Measurements from ENCODE around the gene RNF222. TPM values are rescaled to one million over a fixed set of nuclear protein-coding genes. Genes with fewer than 3 reads are reported as not detected.

Gene RNF222
- total RNA-seq, 1 experiment from 2014 or later = 0.09 TPM

DNA sequence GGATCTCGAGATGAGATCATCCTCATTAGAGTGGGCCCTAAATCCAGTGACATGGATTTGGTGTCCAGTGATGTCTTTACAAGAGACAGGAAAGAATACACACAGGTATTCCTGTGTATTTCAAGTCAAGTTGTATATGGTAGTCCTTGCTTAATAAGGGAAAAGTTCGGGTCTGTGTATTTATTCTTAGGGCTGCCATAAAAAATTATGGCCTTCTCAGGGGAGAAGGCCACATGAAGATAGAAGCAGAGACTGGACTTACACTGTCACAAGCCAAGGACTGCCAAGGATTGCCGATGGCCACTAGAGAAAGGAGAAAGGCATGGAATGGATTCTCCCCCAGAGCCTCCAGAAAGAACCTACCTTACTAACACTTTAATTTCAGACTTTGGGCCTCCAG lies 29.4 kb downstream of the RNF222 start:
- Histone ChIP-seq H2BK5ac (ENCODE audit: insufficient read length, low read length) (no peak overlapping the region), H3K79me2 (ENCODE audit: insufficient read depth, low read length) (no peaks in the 10 kb centered on the region), H3K14ac (ENCODE audit: insufficient read depth, low read length) (no peak overlapping the region), H3T11ph (ENCODE audit: low read length) (no peak overlapping the region), H3K18ac (ENCODE audit: insufficient read length, low read depth, low read length) (no peak overlapping the region), H3K23me2 (ENCODE audit: insufficient read length, low read depth, low read length, poor library complexity, severe bottlenecking) (no peaks in the 10 kb centered on the region), H2BK12ac (ENCODE audit: insufficient read length, low read depth, low read length) (no peak overlapping the region), H2BK15ac (ENCODE audit: low read depth, low read length) (no peak overlapping the region), H3K56ac (ENCODE audit: insufficient read length, low read depth, low read length) (no peak overlapping the region), H3K9me3 (ENCODE audit: control insufficient read depth, low read depth, low read length) (no peaks in the 10 kb centered on the region), H3K9ac (ENCODE audit: extremely low read depth, insufficient read length, low read length) (no peak overlapping the region), H2AK5ac (ENCODE audit: insufficient read length, low read length) (no peak overlapping the region), H2BK20ac (ENCODE audit: low read depth, low read length, poor library complexity, severe bottlenecking) (no peak overlapping the region), H4K91ac (ENCODE audit: insufficient read length, low read depth, low read length) (no peak overlapping the region), H3K27ac (ENCODE audit: insufficient read length, low read depth, low read length) (no peak overlapping the region), H3K4ac (ENCODE audit: low read depth, low read length) (no peak overlapping the region), H4K5ac (ENCODE audit: insufficient read length, low read depth, low read length) (no peak overlapping the region), H3K27me3 (ENCODE audit: insufficient read depth, low read length) (no peaks in the 10 kb centered on the region), H3K23ac (ENCODE audit: insufficient read length, low read depth, low read length) (no peak overlapping the region), H2AFZ (ENCODE audit: low read length) (no peak overlapping the region), H3K4me2 (ENCODE audit: insufficient read depth, insufficient read length, low read length) (no peak overlapping the region), H3K79me1 (ENCODE audit: insufficient read depth, low read depth, low read length, poor library complexity, severe bottlenecking) (no peaks in the 10 kb centered on the region), H4K8ac (replicated peaks; ENCODE audit: insufficient read length, low read depth, low read length) (no peak overlapping the region), H4K20me1 (ENCODE audit: control insufficient read depth, insufficient read depth, insufficient read length) (no peaks in the 10 kb centered on the region), H2BK120ac (ENCODE audit: low read depth, low read length, poor library complexity, severe bottlenecking) (no peak overlapping the region), H3K4me1 (ENCODE audit: insufficient read depth, low read length) (no peaks in the 10 kb centered on the region)
- H3K9me3 Mint-ChIP-seq = peaks cover 0 to under 1% of the 10 kb centered on the region in 2 experiments; a peak in 1 of 5 replicates
- DNase-seq = no peak
- TF ChIP-seq, protein P1, sequence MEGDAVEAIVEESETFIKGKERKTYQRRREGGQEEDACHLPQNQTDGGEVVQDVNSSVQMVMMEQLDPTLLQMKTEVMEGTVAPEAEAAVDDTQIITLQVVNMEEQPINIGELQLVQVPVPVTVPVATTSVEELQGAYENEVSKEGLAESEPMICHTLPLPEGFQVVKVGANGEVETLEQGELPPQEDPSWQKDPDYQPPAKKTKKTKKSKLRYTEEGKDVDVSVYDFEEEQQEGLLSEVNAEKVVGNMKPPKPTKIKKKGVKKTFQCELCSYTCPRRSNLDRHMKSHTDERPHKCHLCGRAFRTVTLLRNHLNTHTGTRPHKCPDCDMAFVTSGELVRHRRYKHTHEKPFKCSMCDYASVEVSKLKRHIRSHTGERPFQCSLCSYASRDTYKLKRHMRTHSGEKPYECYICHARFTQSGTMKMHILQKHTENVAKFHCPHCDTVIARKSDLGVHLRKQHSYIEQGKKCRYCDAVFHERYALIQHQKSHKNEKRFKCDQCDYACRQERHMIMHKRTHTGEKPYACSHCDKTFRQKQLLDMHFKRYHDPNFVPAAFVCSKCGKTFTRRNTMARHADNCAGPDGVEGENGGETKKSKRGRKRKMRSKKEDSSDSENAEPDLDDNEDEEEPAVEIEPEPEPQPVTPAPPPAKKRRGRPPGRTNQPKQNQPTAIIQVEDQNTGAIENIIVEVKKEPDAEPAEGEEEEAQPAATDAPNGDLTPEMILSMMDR (conservative IDR thresholded peaks at IDR 0.05) = no peak
- H3K4me3 Mint-ChIP-seq = no peak overlapping the region
- peaks cover 5 to 8% of the 10 kb centered on the region in 2 experiments; a peak in 2 of 4 replicates for H3K4me1 Mint-ChIP-seq
- no peak overlapping the region for H3K27ac Mint-ChIP-seq
- H3K36me3 Mint-ChIP-seq (ENCODE audit: insufficient read depth in 1 of 3, low read depth in 3 of 3) = peaks cover 4 to 50% (median 38%) of the 10 kb centered on the region in 3 experiments; a peak in 6 of 7 replicates
- WGBS (ENCODE audit: extremely low coverage, insufficient read length, low lambda C conversion rate) = no CpG with 5 or more reads among the region's 3 CpGs
- H3K27me3 Mint-ChIP-seq (ENCODE audit: low read depth) = no peaks in the 10 kb centered on the region

Measured in H9 (cell line).